ENCODE data around the gene NR3C2.

The NR3C2 gene

GRCh38 chr4:148441986-148442831 is at the start of gene NR3C2:
Gene NR3C2, minus strand, starts transcription at chr4:148442414.
- DNase-seq = peak; percentile 95

GRCh38 chr4:148487181-148487580 is 45.0 kb upstream of the NR3C2 start:
- DNase-seq = no peak

DNA sequence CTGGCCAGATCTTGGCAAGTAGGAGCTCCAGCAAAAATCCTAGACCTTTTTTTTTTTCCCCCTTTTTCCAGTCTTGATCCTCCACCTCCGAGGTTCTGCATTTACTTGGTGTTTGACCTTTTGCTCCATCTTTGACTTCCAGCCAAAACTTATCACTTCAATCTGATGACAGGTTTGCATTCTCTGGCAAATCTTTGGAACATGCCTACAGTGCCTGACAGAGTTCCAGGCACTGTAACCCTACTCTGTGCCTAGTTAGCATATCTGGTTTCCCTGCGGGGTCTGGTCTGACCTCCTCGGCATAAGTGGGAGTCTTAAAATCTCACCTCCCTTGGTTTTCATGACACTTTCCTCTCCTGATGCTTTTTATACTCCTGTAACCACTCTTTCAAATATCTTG is 39.4 kb upstream of the NR3C2 start:
- DNase-seq = no peak

GRCh38 chr4:148477276-148477675 is 35.1 kb upstream of the NR3C2 start:
- DNase-seq = no peak

DNA sequence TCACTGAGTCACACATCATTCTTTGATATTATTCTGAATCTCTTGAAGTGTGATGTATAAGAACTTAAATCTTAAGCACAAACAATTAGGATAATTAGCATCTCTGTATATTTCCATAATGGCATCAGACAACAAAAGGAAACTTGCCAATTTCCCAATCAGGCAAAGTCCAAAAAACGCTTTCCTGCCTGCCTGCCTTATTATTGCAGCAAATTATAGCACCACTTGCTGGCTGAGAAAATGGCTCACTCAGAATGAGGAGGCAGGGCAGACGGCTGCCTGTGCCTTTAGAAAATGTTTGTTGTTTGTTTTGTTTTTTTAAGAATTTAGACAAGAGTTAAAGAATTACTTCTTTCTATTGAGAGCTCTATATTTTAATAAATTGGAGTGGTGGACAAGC is 27.7 kb upstream of the NR3C2 start:
- no peak for DNase-seq

- DNase-seq = no peak
Observed at GRCh38 chr4:148454835-148455234, 12.6 kb upstream of the NR3C2 start.

- DNase-seq = no peak
Observed at GRCh38 chr4:148453833-148454232, 11.6 kb upstream of the NR3C2 start.

GRCh38 chr4:148452970-148453369 is 10.8 kb upstream of the NR3C2 start:
- no peak for DNase-seq

- DNase-seq = no peak
Observed at GRCh38 chr4:148449921-148450320, 7.7 kb upstream of the NR3C2 start.

- no peak for DNase-seq
Observed at GRCh38 chr4:148448141-148448540, 5.9 kb upstream of the NR3C2 start.

DNA sequence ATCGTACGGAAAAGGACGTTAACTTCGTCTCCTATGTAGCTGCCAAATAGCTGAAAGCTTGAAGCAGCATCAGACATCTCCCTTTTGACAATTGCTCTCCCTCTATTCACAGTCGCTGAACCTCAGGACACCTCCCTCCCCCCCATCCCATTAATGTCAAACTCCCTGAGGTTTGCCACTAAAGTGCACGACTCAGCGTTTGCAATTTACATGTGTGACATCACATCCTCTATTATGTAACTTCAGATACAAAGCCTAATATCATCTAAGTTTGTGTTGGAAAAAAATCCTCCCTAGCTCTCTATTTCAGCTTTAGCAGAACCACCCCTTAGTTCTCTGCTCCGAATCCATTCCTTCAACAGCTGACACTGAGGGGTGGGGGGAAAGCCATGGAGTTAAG is 5.5 kb upstream of the NR3C2 start:
- DNase-seq = peak; percentile 21

- no peak for DNase-seq
Observed at GRCh38 chr4:148445860-148446330, 3.7 kb upstream of the NR3C2 start.

DNA sequence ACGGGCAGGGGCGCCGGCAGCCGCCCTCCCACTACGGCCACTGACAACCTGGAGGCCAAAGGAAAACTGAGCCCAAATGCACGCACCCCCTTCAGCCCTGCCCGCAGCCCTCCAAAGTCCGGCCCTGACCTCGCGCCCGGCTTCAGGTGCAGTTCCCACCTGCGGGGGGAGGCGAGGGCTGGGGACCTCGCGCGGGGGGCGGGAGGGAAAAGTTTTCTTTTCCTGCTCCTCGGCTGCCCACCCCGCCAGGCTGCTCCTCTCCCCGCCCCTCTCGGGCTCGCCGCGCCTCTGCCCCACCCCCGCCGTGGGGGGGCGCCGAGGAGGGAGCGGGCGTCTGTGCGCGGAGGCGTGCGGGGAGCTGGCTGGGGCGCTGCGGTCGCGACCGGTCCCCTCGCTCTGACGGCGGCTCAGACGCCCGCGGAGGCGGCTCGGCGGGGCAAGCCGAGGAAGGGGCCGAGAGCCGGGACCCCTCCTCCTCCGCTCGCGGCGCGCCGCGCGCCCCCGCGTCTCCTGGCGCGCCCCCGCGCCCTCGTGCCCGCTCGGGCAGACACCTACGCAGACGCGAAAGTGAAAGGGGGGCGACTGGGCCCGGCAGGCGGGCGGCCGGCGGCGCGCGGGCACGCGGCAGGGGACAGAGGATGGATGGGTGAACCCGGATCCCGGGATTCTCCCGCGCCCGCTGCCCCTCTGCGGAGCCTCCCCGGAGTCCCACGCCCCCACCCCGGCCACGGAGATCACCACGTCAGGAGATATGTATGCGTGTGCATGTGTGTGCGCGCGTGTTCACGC is 3.1 kb upstream of the NR3C2 start:
- peak; percentile 66 for DNase-seq

DNA sequence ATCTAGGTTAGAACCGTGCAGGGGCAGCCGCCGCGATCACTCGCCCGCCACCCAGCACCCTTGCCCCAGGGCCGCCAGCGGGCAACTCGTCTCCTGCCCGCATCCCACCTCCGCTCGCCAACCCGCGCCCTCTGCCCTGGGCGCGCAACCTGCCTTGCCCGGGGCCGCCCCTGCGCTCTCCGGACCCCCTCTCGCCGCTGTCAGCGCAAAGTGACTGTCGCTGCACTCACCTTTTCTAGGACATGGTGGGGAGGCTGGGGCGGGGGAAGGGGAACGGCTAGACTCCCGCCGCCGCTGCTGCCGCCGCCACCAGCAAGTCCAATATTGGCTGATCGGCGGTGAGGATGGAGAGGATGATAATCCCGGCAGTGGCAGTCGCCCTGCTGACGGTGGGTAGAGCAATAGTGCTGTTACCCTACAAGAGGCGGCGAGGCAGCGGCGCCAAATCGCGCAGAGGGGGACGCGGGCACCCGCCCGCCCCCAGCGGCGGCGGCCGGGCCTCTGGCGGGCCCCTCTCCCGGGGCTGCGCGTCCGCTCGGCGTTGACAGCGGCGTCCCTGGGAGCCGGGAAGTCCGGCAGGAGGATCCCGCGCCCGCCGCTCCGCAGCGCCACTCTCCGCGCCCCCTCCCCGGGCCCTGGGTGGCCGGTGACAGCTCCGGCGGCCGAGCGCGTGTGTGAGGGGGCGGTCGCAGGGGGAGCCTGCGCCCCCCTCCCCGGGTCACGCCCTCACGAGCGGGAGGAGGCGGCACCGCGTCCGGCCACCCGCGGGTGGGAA is 2.3 kb upstream of the NR3C2 start:
- DNase-seq = peak; percentile 19

DNA sequence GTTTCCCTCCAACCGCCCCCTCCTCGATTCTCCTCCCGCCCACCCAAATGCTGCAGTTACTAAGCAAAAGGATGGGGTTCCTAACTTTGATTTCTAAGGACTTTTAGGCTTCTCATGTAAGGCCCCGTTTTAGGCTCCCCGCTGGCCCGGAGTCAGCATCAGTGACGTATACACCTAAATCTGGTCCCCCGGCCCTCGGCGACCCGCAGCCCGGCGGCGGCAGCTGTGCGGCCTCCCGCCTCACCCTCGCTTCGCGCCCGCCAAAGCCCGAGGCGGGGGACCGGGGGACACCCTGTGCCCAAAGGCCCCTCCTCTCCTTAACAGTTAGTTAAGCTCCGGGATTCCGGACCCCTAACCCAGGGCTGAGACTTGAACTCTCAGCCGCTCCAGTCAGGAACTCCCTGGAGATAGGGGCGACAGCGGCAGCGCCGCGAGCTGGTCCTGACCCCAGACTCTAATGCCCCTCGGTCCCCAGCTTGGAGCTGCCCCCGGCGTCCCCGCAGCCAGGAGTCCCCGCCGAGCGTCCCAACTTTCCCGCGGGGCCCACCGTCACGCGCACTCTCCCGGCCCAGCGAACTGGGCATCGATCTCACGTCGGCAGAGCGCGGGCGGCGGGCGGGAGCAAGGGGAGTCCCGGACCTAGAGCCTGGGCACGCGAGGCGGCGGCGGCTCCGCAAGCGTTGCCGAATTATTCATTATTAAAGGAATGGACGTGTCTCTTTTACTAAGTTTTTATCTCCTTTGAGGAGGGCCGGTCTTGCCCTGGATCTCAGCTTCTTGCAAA is 1.5 kb upstream of the NR3C2 start:
- DNase-seq = peak; percentile 31

- DNase-seq = no peak
Observed at GRCh38 chr4:148442832-148443511, 758 bp upstream of the NR3C2 start.

GRCh38 chr4:148441624-148441985 is 609 bp downstream of the NR3C2 start:
- DNase-seq = no peak

DNA sequence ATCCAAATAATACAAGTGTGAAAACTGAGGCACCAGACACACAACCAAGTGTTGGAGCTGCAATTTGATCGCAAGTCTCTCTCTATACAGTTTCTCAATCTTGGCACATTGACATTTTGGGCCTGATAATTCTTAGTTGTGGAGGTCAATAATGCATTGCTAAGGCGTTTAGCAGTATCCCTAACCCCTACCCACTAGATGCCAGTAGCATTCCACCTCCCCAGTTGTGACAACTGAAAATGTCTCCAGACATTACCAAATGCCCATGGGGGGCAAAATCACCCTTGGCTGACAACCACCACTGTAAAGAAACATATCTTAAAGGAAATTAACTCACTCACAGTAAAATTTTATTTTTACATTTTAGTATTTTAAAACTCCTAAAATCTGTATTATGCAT is 4.2 kb downstream of the NR3C2 start:
- DNase-seq = no peak

GRCh38 chr4:148437439-148437838 is 4.8 kb downstream of the NR3C2 start:
- DNase-seq = no peak

- DNase-seq = no peak
Observed at GRCh38 chr4:148436512-148436911, 5.7 kb downstream of the NR3C2 start.

DNA sequence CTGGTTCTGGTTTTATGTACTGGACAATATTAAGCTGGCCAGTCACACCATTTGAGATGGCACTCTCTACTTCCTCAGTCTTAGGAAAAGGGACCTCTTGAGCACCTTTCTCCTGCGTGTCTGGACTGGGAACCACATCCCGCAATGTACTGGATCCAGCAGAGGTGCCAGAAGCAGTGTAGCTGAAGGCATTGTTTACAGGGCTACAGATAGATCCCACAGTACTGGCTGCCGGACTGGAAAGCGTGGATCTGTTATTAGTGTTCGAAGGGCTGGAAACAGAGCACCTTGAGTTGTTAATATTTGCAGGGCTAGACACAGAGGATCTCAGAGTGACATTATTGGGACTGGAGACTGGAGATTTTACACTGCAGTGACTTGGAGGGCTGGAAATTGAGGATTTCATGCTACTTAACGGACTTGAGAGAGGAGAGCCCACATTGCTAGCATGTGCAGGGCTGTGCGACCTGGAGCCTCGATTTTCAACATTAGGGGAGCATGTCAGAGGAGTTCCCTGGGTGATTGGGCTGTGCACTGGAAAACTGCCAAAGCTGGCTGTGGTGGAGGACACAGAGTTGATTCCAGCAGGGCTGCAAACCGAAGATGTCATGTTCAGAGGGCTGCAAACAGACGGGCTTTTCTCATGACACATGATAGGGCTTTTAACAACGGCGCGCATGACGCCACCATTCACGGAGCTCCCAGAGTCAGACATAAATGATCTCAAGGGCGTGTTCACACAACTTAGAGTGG is 6.4 kb downstream of the NR3C2 start:
- DNase-seq = no peak

Measured in activated T-cell treated with anti-CD3 and anti-CD28 coated beads for 4 hours (primary cell).